ENCODE data around the gene ZSCAN30.

- TF ChIP-seq, protein P1, sequence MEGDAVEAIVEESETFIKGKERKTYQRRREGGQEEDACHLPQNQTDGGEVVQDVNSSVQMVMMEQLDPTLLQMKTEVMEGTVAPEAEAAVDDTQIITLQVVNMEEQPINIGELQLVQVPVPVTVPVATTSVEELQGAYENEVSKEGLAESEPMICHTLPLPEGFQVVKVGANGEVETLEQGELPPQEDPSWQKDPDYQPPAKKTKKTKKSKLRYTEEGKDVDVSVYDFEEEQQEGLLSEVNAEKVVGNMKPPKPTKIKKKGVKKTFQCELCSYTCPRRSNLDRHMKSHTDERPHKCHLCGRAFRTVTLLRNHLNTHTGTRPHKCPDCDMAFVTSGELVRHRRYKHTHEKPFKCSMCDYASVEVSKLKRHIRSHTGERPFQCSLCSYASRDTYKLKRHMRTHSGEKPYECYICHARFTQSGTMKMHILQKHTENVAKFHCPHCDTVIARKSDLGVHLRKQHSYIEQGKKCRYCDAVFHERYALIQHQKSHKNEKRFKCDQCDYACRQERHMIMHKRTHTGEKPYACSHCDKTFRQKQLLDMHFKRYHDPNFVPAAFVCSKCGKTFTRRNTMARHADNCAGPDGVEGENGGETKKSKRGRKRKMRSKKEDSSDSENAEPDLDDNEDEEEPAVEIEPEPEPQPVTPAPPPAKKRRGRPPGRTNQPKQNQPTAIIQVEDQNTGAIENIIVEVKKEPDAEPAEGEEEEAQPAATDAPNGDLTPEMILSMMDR (IDR thresholded peaks at IDR 0.05; ENCODE audit: low read depth, low read length), result no peak
- no peak for TF ChIP-seq MAX (IDR thresholded peaks at IDR 0.05; ENCODE audit: low read depth, low read length)
These were observed 75.0 kb downstream of the ZSCAN30 start for GRCh38 chr18:35215026-35215425.
